Lung (tissue), 12 donors: ENCODE measurements around the gene ATP6V1B1. TPM values are rescaled to one million over a fixed set of nuclear protein-coding genes. Genes with fewer than 3 reads are reported as not detected.
A peak's percentile ranks its signal among the peaks of the same experiment; 100 is the strongest.
"Not testable (repeated sequence)": the region's sequence is repeated elsewhere in the genome, so short reads cannot be mapped to it uniquely, and the experiment has no call there.

Experiments used
- ATAC-seq: fragments of 200-7000 bp; cut with Tn5 transposase; one replicate; pipeline ENCODE4 v1.9.1; 2020; ENCODE audit warnings: moderate number of reproducible peaks; ENCODE audit not compliant: insufficient read depth, low FRiP score
- DNase-seq, 3 donors: peaks; one replicate each; pipeline ENCODE4 v3.0.0-alpha.2; 2013 to 2017
- H3K27ac ChIP-seq, 2 donors: one replicate each; pipeline ENCODE4 v1.5.1; 2013; ENCODE audit warnings: mild to moderate bottlenecking in 2 of 2, moderate library complexity in 2 of 2, control low read depth in 1 of 2, inconsistent platforms in 1 of 2, low read depth in 1 of 2, low read length in 1 of 2
- H3K27me3 ChIP-seq, 3 donors: one replicate each; pipeline ENCODE4 v1.5.1; 2013; ENCODE audit warnings: low read length in 2 of 3; ENCODE audit not compliant: control insufficient read depth in 3 of 3, insufficient read depth in 3 of 3
- H3K36me3 ChIP-seq, 4 donors: one replicate each; pipeline ENCODE4 v1.5.1; 2013; ENCODE audit warnings: low read length in 4 of 4, mild to moderate bottlenecking in 1 of 4, moderate library complexity in 1 of 4; ENCODE audit not compliant: control insufficient read depth in 4 of 4, insufficient read depth in 4 of 4
- H3K4me1 ChIP-seq, 5 donors: one replicate each; pipeline ENCODE4 v1.5.1; 2013; ENCODE audit warnings: low read length in 5 of 5, mild to moderate bottlenecking in 2 of 5, moderate library complexity in 1 of 5; ENCODE audit not compliant: control insufficient read depth in 5 of 5, insufficient read depth in 5 of 5
- H3K4me3 ChIP-seq: one replicate; pipeline ENCODE4 v1.5.1; 2013; ENCODE audit warnings: mild to moderate bottlenecking, control low read depth, moderate library complexity
- H3K9ac ChIP-seq, 2 donors: one replicate each; pipeline ENCODE4 v1.5.1; 2013; ENCODE audit warnings: low read length in 2 of 2, control low read depth in 1 of 2; ENCODE audit not compliant: insufficient read depth in 1 of 2
- H3K9me3 ChIP-seq, 4 donors: one replicate each; pipeline ENCODE4 v1.5.1; 2013; ENCODE audit warnings: low read length in 3 of 4, mild to moderate bottlenecking in 1 of 4, moderate library complexity in 1 of 4; ENCODE audit not compliant: control insufficient read depth in 4 of 4, insufficient read depth in 3 of 4
- CTCF ChIP-seq: IDR thresholded peaks from 2 replicates; pipeline ENCODE4 v1.5.1; 2012; ENCODE audit warnings: mild to moderate bottlenecking; ENCODE audit errors: control extremely low read depth, extremely low read depth
- WGBS, 2 donors: extraction: QIAGEN DNeasy Blood & Tissue Kit; methylation state at CpG; one replicate each; pipeline ENCODE4 v1.1.7; 2013; 5-methylcytosine and 5-hydroxymethylcytosine counted together
- polyA plus RNA-seq, 2 donors: library from polyadenylated mRNA; stranded (reverse); fragments of 200-250 nt; gene quantifications; one replicate each; pipeline ENCODE4 v1.2.1, GENCODE V29; 2013
- total RNA-seq, 2 donors: library from RNA; depleted of rRNA in 1 of 2; stranded (reverse); fragments of >200 nt in 1 of 2; gene quantifications; one replicate each; pipeline ENCODE4 v1.2.1, GENCODE V29; 2014 to 2021
- donor health status: control.
- donor health status: control.
- donor health status: Bipolar disorder and iron deficiency.
- donor health status: healthy.
- donor health status: DM: yes; HTN: yes; CAD: no.

ATP6V1B1 gene
- total and polyA plus RNA-seq, 4 donors, result 0.33 to 5.9 (median 1.8) TPM

- peaks cover 2 to 21% (median 8%) of the 10 kb centered on the region in 4 donors for H3K36me3 ChIP-seq
- peaks cover 6 to 23% (median 12%) of the 10 kb centered on the region in 5 donors for H3K4me1 ChIP-seq
- peak within 1 kb of the TSS; percentile 81 to 91 for H3K9ac ChIP-seq
- peak; percentile 83 to 91 (median 90) for DNase-seq
- 0 to 1% methylated on average over 50 to 65 of the region's 65 CpGs for WGBS, 2 donors
- no peaks in the 10 kb centered on the region for H3K9me3 ChIP-seq
- no peaks in the 10 kb centered on the region for H3K27me3 ChIP-seq
- peak; percentile 74 for TF ChIP-seq CTCF
- peak within 1 kb of the TSS; percentile 78 to 82 for H3K27ac ChIP-seq
- peak; percentile 98 for ATAC-seq
- peak within 1 kb of the TSS; percentile 99 for H3K4me3 ChIP-seq
Measured at GRCh38 chr2:70994699-70995425, 59.2 kb downstream of the ATP6V1B1 start, which contains the start of gene TEX261. TEX261 (minus strand) TSS chr2:70994873; CDS start chr2:70994757, 116 bp downstream.

GRCh38 chr2:70995426-70995729 is 59.7 kb downstream of the ATP6V1B1 start:
- H3K9me3 ChIP-seq, result no peaks in the 10 kb centered on the region
- H3K4me1 ChIP-seq, result peaks cover 6 to 23% (median 12%) of the 10 kb centered on the region in 5 donors
- DNase-seq (peak; percentile 34 to 43 (median 34)), ATAC-seq (peak; percentile 14)
- no peak for TF ChIP-seq CTCF
- WGBS, 2 donors, result 0 to 2% methylated on average over 11 of the region's 11 CpGs
- H3K27ac ChIP-seq, result peak overlapping the region in 1 of 2 donors; percentile 68
- H3K9ac ChIP-seq, result peak overlapping the region; percentile 37 to 46
- peak overlapping the region; percentile 59 for H3K4me3 ChIP-seq
- H3K36me3 ChIP-seq, result peaks cover 2 to 16% (median 6%) of the 10 kb centered on the region in 4 donors
- H3K27me3 ChIP-seq, result no peaks in the 10 kb centered on the region

- ATAC-seq, H3K36me3 ChIP-seq, DNase-seq, H3K27me3 ChIP-seq, H3K9me3 ChIP-seq, H3K9ac ChIP-seq, H3K27ac ChIP-seq, H3K4me3 ChIP-seq: not testable (repeated sequence)
- peaks cover 0 to 11% (median 2%) of the 10 kb centered on the region in 5 donors for H3K4me1 ChIP-seq
- WGBS, 2 donors, result 92 to 97% methylated on average over 4 of the region's 4 CpGs
Measured at GRCh38 chr2:70998885-70999284, 63.2 kb downstream of the ATP6V1B1 start.

- no peaks in the 10 kb centered on the region for H3K9me3 ChIP-seq
- H3K27me3 ChIP-seq, result peaks cover 0 to 4% (median 0%) of the 10 kb centered on the region in 3 donors
- no peak overlapping the region for H3K9ac ChIP-seq
- ATAC-seq (no peak), DNase-seq (no peak)
- WGBS, 2 donors, result 32 to 55% methylated on average over 2 of the region's 2 CpGs
- no peak for TF ChIP-seq CTCF
- no peak overlapping the region for H3K27ac ChIP-seq
- no peak overlapping the region for H3K4me3 ChIP-seq
- no peaks in the 10 kb centered on the region for H3K36me3 ChIP-seq
- H3K4me1 ChIP-seq, result peaks cover 0 to 8% (median 2%) of the 10 kb centered on the region in 5 donors
Measured at GRCh38 chr2:70999362-70999761, 63.7 kb downstream of the ATP6V1B1 start.

- H3K36me3 ChIP-seq, H3K27ac ChIP-seq, DNase-seq, H3K9me3 ChIP-seq, H3K27me3 ChIP-seq, ATAC-seq, H3K4me1 ChIP-seq, H3K4me3 ChIP-seq, H3K9ac ChIP-seq: not testable (repeated sequence)
- WGBS, 2 donors, result 95 to 97% methylated on average over 10 of the region's 10 CpGs
Measured at GRCh38 chr2:70999931-71000330, 64.2 kb downstream of the ATP6V1B1 start.
